HG03103 (cell line): Measurements from ENCODE around the gene NTPCR.
"Not testable (repeated sequence)": the region's sequence is repeated elsewhere in the genome, so short reads cannot be mapped to it uniquely, and the experiment has no call there.

ENCODE experiments used
- ATAC-seq: cut with Tn5 transposase; IDR thresholded peaks from one replicate; pipeline ENCODE4 v1.9.1; 2021; ENCODE audit warnings: low read depth; ENCODE audit not compliant: unreplicated experiment

Gene NTPCR

GRCh38 chr1:232983375-232983774 lies 33.0 kb downstream of the NTPCR start:
- no peak for ATAC-seq

- ATAC-seq, result no peak
Measured at GRCh38 chr1:232983817-232984567, 33.6 kb downstream of the NTPCR start.

DNA sequence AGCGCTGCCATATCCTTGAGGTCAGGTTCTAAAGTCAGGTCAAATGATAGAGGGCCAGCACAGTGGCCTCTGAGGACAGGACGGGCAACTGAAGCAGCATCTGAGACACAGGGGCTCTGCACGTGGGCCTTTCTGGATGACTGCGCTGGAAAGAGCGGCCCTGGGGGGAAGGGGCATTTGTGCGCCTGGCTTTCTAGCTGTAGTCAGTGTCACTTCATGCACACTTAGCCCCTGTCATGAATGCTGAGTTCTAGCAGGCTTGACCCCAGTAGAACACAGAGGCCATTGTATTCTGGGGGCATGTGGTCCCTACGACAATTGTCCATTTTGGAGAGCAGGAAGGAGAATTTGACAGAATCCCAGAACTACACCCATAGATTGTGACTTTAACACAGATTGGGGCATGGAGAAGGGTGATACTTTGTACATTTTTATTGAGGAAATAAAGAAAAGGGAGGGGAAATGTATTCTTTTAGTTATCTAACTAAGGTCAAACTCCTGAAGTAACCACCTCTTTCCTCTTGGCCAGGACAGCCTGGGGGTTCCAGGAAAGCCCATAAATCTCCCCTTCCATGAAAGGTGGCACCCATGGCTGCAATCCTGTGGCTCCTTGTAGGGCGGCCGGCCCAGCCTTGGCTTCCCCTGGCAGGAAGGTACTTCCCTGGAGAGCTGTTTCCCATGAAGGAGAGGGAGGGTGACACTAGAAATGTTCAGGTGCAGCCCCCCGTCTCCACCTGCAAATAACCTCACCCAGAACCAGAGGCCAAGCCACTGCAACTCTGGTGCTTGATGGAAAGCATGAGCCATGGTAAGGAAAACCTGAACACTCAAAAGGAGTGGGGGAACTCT lies 34.4 kb downstream of the NTPCR start:
- ATAC-seq, result no peak

DNA sequence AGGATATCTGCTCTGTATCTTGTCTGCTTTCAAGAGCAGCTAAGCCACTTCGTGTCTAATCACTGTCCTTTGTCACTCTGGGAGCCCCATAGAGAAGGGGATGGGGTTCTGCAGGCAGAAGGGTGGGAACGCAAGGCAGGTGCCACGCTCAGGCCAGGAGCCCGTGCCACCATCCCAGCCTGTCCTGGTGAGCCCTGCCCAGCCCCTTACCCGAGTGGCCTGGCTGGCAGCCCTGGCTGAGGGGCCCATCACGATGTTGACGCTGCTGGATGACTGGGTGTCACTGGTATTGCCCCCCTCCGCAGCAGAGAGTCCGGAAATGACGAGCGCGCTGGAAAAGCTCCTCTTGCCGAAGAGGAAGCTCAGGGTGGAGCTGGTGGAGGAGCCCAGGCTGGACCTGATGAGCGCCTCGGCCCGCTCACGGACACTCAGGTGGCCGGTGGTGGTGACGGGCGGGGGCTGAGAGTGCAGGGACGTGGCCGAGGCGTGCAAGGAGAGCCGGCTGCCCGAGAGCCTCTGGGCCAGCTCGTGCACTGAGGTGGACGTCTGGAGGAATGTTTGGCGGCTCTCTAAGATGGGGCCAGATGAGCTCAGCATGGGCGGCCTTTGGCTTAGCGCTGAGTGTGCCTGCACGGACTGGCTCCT lies 35.6 kb downstream of the NTPCR start:
- no peak for ATAC-seq

DNA sequence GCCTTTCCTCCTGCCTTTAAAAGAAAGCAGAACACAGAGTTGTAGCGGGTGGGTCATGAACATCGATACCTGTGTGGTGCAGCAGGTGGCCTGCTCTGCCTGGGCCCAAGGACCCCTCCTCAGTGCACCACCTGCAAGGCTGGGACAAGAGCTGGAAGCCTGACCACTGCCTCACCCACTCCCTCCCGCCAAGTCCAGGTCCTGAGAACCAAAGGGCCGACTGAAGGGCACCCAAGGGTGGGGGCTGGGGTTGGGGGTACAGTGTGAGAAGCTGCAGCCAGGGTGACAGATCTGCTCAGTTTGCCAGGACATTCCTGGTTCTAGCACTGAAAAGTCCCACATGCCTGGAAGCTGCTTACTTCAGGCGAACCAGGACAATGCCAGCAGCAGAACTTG lies 36.1 kb downstream of the NTPCR start:
- no peak for ATAC-seq

GRCh38 chr1:232987046-232987773 lies 36.8 kb downstream of the NTPCR start:
- ATAC-seq, result no peak

DNA sequence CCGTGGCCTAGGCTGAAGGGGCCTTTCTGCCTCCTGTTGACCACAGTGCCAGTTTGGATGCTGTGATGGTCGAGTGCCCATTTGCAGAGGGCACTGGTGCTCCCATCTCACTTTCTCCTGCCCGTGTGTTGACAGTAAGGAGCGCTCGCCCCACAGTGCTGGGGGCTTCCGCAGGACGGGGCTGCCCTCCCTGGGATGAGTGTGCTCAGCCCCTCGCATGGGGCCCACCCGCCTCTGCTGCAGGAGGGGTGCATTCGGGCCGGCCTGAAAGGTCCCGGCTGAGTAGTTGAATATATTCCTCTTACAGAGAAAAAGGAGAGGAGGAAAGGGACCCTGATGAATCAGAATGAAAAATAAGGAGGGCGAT lies 37.3 kb downstream of the NTPCR start:
- ATAC-seq, result no peak

GRCh38 chr1:232988572-232989040 lies 38.2 kb downstream of the NTPCR start:
- ATAC-seq, result no peak

GRCh38 chr1:232990176-232991128 lies 40.0 kb downstream of the NTPCR start:
- ATAC-seq, result no peak

GRCh38 chr1:232991238-232991637 lies 40.8 kb downstream of the NTPCR start:
- ATAC-seq, result no peak

- ATAC-seq, result no peak
Measured at GRCh38 chr1:232992227-232992626, 41.8 kb downstream of the NTPCR start.

DNA sequence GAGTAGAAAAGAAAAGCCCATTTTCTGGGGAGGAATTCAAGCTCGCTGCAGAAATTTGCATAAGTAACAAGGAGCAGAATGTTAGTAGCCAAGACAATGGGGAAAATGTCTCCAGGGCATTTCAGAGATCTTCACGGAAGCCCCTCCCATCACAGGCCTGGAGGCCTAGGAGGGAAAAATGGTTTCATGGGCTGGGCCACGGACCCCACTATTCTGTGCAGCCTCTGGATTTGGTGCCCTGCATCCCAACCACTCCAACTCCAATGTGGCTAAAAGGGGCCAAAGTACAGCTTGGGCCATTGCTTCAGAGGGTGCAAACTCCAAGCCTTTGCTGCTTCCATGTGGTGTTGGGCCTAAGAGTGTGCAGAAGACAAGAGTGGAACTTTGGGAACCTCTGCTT lies 43.1 kb downstream of the NTPCR start:
- ATAC-seq, result no peak

DNA sequence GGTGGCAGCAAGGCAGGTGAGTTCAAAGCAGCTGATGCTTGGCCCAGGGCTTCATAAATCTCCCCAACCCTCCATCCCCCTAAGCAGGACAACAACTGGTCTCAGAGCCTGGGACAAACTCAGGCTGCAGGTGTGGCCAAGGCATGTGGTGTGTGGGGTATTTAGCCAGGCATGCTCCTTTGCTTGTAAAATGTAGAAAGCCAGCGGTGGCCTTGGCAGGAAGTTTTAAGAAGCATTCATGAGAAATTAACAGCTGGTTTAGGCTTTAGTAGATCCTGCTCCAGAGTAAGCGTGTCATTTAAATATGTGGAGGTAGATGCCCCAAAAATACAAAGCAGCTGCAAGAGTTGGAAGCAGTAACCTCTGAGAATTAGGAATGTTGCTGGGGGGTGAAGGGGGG lies 44.8 kb downstream of the NTPCR start:
- no peak for ATAC-seq

- ATAC-seq, result no peak
Measured at GRCh38 chr1:232996143-232996542, 45.7 kb downstream of the NTPCR start.

DNA sequence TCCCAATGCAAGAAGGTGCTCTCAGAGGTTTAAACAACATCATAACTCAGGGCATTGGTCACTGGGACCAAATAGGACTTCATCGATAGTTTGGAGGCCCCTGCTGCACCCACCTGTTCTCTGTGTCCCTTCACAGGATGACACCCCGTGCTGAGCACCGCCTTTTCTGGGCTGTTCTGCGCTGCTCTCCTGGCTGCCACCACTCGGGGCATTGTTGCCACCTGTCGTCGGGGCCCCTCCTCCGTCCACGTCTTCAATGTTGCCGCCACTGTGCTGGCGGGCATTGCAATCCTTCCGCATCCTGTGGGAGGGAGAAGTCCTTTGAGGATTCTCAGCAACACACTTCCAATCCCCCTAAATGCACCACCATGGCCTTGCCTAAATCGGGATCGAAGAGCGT lies 47.7 kb downstream of the NTPCR start:
- no peak for ATAC-seq

DNA sequence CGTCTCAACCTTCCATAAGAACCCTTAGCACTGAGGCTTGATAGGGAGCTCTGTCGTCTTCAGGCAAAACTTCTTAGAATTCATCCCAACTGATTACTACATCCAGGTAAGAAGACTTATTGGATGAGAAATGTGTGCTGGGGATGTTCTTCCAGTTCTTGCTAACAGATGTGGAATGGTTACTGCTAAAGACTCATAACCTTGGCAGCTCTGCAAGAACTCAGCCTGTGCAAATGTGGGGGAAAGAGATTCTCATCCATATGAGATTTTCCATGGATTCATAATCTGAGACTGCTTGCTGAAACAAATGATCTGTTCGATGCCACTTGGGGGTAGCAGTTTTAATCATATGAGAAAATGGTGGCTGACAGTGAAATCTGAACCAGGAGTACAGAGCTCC lies 48.2 kb downstream of the NTPCR start:
- no peak for ATAC-seq

DNA sequence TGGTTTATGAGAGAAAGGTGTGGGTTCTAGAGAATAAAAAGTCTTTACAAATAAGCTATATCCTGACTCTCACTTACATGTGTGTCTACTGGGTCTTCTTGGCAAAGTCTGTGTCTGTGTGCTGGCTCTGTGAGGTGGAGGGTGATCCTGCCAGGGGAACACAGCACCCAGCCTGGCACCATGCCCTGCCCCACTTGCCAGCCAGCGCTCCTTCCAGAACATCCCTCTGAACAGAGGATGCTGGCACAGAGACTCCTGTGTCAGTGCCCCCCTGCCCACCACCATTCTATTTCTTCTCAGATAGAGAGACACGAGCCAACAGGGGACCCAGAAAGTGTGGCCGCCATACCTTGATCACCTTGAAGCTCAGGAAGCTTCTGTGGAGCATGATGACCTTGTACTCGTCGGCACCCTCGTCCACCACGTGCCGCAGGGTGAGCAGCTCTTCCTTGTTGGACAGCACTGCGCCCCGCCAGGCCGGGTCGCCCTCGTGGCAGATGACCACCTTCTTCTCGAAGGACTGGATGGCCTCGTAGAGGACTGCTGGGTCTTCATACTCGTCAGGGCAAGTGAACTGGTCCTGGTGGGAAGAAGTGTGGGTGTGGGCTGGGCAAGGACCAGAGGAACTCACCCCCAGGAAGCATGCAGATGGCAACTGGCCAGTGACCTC lies 49.7 kb downstream of the NTPCR start:
- no peak for ATAC-seq

GRCh38 chr1:233003638-233004037 lies 53.2 kb downstream of the NTPCR start:
- ATAC-seq, result not testable (repeated sequence)

GRCh38 chr1:233004451-233004850 lies 54.0 kb downstream of the NTPCR start:
- no peak for ATAC-seq
